SK-N-SH (cell line): Measurements from ENCODE around the gene SIRT3. TPM values are rescaled to one million over a fixed set of nuclear protein-coding genes. Genes with fewer than 3 reads are reported as not detected.

Experiments
- CTCF ChIA-PET: fragments of 300-600, 350-600 bp; formaldehyde crosslinking; extraction: SDS; loops from one replicate; lab custom pipeline; 2021; lab: Yijun Ruan, JAX
- POLR2A ChIA-PET: fragments of 350-600 bp; sonication (Branson Sonifier 250); formaldehyde crosslinking; extraction: SDS; loops from one replicate; lab custom pipeline; 2020; ENCODE audit warnings: antibody characterized with exemption, inconsistent platforms; lab: Yijun Ruan, JAX
- DNase-seq: peaks from one replicate; pipeline ENCODE4 v3.0.0; 2012
- H2AFZ ChIP-seq: fragments of 200-600 bp; sonication (generic); 2 replicates; pipeline ENCODE4 v1.8.1; 2016; ENCODE audit warnings: antibody characterized with exemption, mild to moderate bottlenecking, low read depth
- H3F3A ChIP-seq: fragments of 200-600 bp; sonication (generic); replicated peaks from 2 replicates; pipeline ENCODE3; 2016; ENCODE audit warnings: antibody characterized with exemption, mild to moderate bottlenecking; ENCODE audit not compliant: insufficient read depth
- H3K27ac ChIP-seq, 2 experiments: fragments of 200-500 bp in 1 of 2; fragments of 200-600 bp in 1 of 2; sonication (Bioruptor generic) in 1 of 2; sonication (generic), shearing (Covaris generic) in 1 of 2; 2 replicates each; pipeline versions ENCODE4 v1.5.1 to v1.6.1; 2014 to 2016; ENCODE audit warnings: low read depth in 2 of 2, inconsistent platforms in 1 of 2, low read length in 1 of 2, mild to moderate bottlenecking in 1 of 2, mixed read lengths in 1 of 2
- H3K27me3 ChIP-seq: fragments of 200-600 bp; sonication (generic), shearing (Covaris generic); 2 replicates; pipeline ENCODE4 v1.6.1; 2016; ENCODE audit warnings: mixed run types; ENCODE audit not compliant: insufficient read depth
- H3K36me3 ChIP-seq, 2 experiments: fragments of 200-500 bp in 1 of 2; fragments of 200-600 bp in 1 of 2; sonication (Bioruptor generic) in 1 of 2; sonication (generic) in 1 of 2; replicated peaks in 1 of 2; 2 replicates each; pipeline versions ENCODE3 to v1.5.1; 2014 to 2016; ENCODE audit warnings: low read length in 1 of 2, mild to moderate bottlenecking in 1 of 2; ENCODE audit not compliant: insufficient read depth in 2 of 2, control insufficient read depth in 1 of 2
- H3K4me1 ChIP-seq, 2 experiments: fragments of 200-500 bp in 1 of 2; fragments of 200-600 bp in 1 of 2; sonication (Bioruptor generic) in 1 of 2; sonication (generic), shearing (Covaris generic) in 1 of 2; 2 replicates each; pipeline versions ENCODE4 v1.5.1 to v1.6.1; 2014 to 2016; ENCODE audit warnings: low read depth in 1 of 2, low read length in 1 of 2, mixed run types in 1 of 2; ENCODE audit not compliant: insufficient read depth in 2 of 2, control insufficient read depth in 1 of 2
- H3K4me2 ChIP-seq: fragments of 200-600 bp; sonication (generic), shearing (Covaris generic); 2 replicates; pipeline ENCODE4 v1.6.1; 2017; ENCODE audit warnings: mixed run types
- H3K4me3 ChIP-seq, 2 experiments: fragments of 200-500 bp in 1 of 2; fragments of 200-600 bp in 1 of 2; sonication (Bioruptor generic) in 1 of 2; sonication (generic), shearing (Covaris generic) in 1 of 2; 2 replicates each; pipeline versions ENCODE4 v1.5.1 to v1.8.1; 2014 to 2016; ENCODE audit warnings: low read depth in 2 of 2, inconsistent platforms in 1 of 2, low read length in 1 of 2, mild to moderate bottlenecking in 1 of 2, mixed read lengths in 1 of 2, moderate library complexity in 1 of 2
- H3K79me2 ChIP-seq: fragments of 200-600 bp; sonication (generic); 2 replicates; pipeline ENCODE4 v1.8.1; 2017; ENCODE audit warnings: mild to moderate bottlenecking; ENCODE audit not compliant: insufficient read depth
- H3K9ac ChIP-seq: fragments of 200-600 bp; sonication (generic); 2 replicates; pipeline ENCODE4 v1.6.1; 2017; ENCODE audit warnings: mixed run types
- H3K9me2 ChIP-seq: fragments of 200-600 bp; sonication (generic); 2 replicates; pipeline ENCODE4 v1.6.1; 2017; ENCODE audit warnings: mixed run types
- H3K9me3 ChIP-seq: fragments of 200-600 bp; sonication (generic); 2 replicates; pipeline ENCODE4 v1.6.1; 2017; ENCODE audit warnings: mixed run types, mild to moderate bottlenecking, moderate library complexity
- H4K20me1 ChIP-seq: fragments of 200-600 bp; sonication (generic); 2 replicates; pipeline ENCODE4 v1.6.1; 2017; ENCODE audit warnings: mild to moderate bottlenecking, mixed run types; ENCODE audit not compliant: insufficient read depth
- CHD2 ChIP-seq: fragments of 150-350 bp; IDR thresholded peaks from 2 replicates; pipeline ENCODE4 v1.6.1; 2018; ENCODE audit warnings: low read length; ENCODE audit not compliant: partially characterized antibody
- ELF1 ChIP-seq: IDR thresholded peaks from 2 replicates; pipeline ENCODE4 v1.4.0; 2012
- EZH2phosphoT487 ChIP-seq: fragments of 200-600 bp; sonication (generic); IDR thresholded peaks from 2 replicates; pipeline ENCODE4 v1.6.1; 2017; ENCODE audit warnings: low read depth, mixed run types, mild to moderate bottlenecking, antibody characterized with exemption, moderate library complexity, borderline replicate concordance
- FOSL2 ChIP-seq: IDR thresholded peaks from 2 replicates; pipeline ENCODE4 v1.4.0; 2012; ENCODE audit warnings: low read depth, mild to moderate bottlenecking, moderate library complexity, borderline replicate concordance
- GATA2 ChIP-seq: sonication (generic); formaldehyde crosslinking; IDR thresholded peaks from 2 replicates; pipeline ENCODE4 v1.5.0; 2020; ENCODE audit warnings: mild to moderate bottlenecking, missing genetic modification reagents
- JUND ChIP-seq: IDR thresholded peaks from 2 replicates; pipeline ENCODE4 v1.4.0; 2012
- MAX ChIP-seq: IDR thresholded peaks from 2 replicates; pipeline ENCODE4 v1.4.0; 2012; ENCODE audit warnings: low read depth
- MEF2A ChIP-seq: IDR thresholded peaks from 2 replicates; pipeline ENCODE4 v1.4.0; 2012; ENCODE audit warnings: low read depth, borderline replicate concordance
- NRF1 ChIP-seq: IDR thresholded peaks from 2 replicates; pipeline ENCODE4 v1.6.1; 2012; ENCODE audit warnings: low read depth, mild to moderate bottlenecking, low read length
- PBX3 ChIP-seq: IDR thresholded peaks from 2 replicates; pipeline ENCODE4; 2012
- REST ChIP-seq: IDR thresholded peaks from 2 replicates; pipeline ENCODE4 v1.6.1; 2012; ENCODE audit warnings: mild to moderate bottlenecking, low read depth, low read length, moderate library complexity
- SIN3A ChIP-seq: IDR thresholded peaks from 2 replicates; pipeline ENCODE4 v1.6.1; 2012; ENCODE audit warnings: low read depth, mild to moderate bottlenecking, low read length, moderate library complexity, borderline replicate concordance
- SMC3 ChIP-seq: IDR thresholded peaks from 2 replicates; pipeline ENCODE4 v1.6.1; 2012; ENCODE audit warnings: low read depth, low read length, improper control_type of control experiment
- TAF1 ChIP-seq: IDR thresholded peaks from 2 replicates; pipeline ENCODE4 v1.6.1; 2012; ENCODE audit warnings: low read depth, mild to moderate bottlenecking, low read length, moderate library complexity, borderline replicate concordance
- TCF12 ChIP-seq: IDR thresholded peaks from 2 replicates; pipeline ENCODE4 v1.4.0; 2012
- USF1 ChIP-seq: IDR thresholded peaks from 2 replicates; pipeline ENCODE4 v1.4.0; 2012; ENCODE audit warnings: low read depth, borderline replicate concordance
- YY1 ChIP-seq: IDR thresholded peaks from 2 replicates; pipeline ENCODE4 v1.4.0; 2012; ENCODE audit warnings: low read depth, mild to moderate bottlenecking
- WGBS: methylation state at CpG from one replicate; pipeline ENCODE4 v1.1.6; 2017; ENCODE audit warnings: low lambda C conversion rate; 5-methylcytosine and 5-hydroxymethylcytosine counted together
- polyA plus RNA-seq, 3 experiments: library from polyadenylated mRNA; depleted of rRNA; stranded (reverse); fragments of >200 nt; gene quantifications; 2 replicates each; pipeline ENCODE4 v1.2.3, GENCODE V29; 2012

The SIRT3 gene
- polyA plus RNA-seq, 1 of the 3 experiments (the other 2 are of a cell fraction), result 34.4 TPM

GRCh38 chr11:202490-202889 lies 33.7 kb downstream of the SIRT3 start:
- H3F3A ChIP-seq, result peaks cover under 1% of the 10 kb centered on the region
- DNase-seq, result no peak
- no peak overlapping the region for H3K4me2 ChIP-seq
- no peaks in the 10 kb centered on the region for H3K9me2 ChIP-seq
- H3K9me3 ChIP-seq, result no peaks in the 10 kb centered on the region
- H3K4me3 ChIP-seq, result no peak overlapping the region
- CTCF ChIA-PET, result no interaction called here
- no peak overlapping the region for H2AFZ ChIP-seq
- H3K36me3 ChIP-seq, result peaks cover 27 to 33% of the 10 kb centered on the region in 2 experiments
- POLR2A ChIA-PET, result no interaction called here
- peaks cover 40% of the 10 kb centered on the region for H4K20me1 ChIP-seq
- WGBS, result 86% methylated on average over 8 of the region's 8 CpGs
- TF ChIP-seq SMC3 (no peak), USF1 (no peak), FOSL2 (no peak), REST (no peak), EZH2phosphoT487 (no peak), ELF1 (no peak), SIN3A (no peak), MEF2A (no peak), JUND (no peak)
- TF ChIP-seq, all 33 proteins: peak for 0
- Histone ChIP-seq H3K79me2 (peaks cover 38% of the 10 kb centered on the region), H3K4me1 (peaks cover 6 to 13% of the 10 kb centered on the region in 2 experiments; a peak in 2 of 4 replicates), H3K9ac (no peak overlapping the region), H3K27ac (no peak overlapping the region), H3K27me3 (no peaks in the 10 kb centered on the region)

- peaks cover 37% of the 10 kb centered on the region for H3K79me2 ChIP-seq
- peaks cover 6 to 13% of the 10 kb centered on the region in 2 experiments; a peak in 2 of 4 replicates for H3K4me1 ChIP-seq
- H3K9ac ChIP-seq, result no peak overlapping the region
- H3K27me3 ChIP-seq, result no peaks in the 10 kb centered on the region
- no peak overlapping the region for H3K27ac ChIP-seq
- DNase-seq, result no peak
- H3K4me2 ChIP-seq, result no peak overlapping the region
- peaks cover 27 to 33% of the 10 kb centered on the region in 2 experiments for H3K36me3 ChIP-seq
- 89% methylated on average over 13 of the region's 15 CpGs for WGBS
- H3K4me3 ChIP-seq, result no peak overlapping the region
- no peaks in the 10 kb centered on the region for H3F3A ChIP-seq
- H3K9me2 ChIP-seq, result no peaks in the 10 kb centered on the region
- TF ChIP-seq NRF1 (no peak), TCF12 (no peak), SMC3 (no peak), MEF2A (no peak), GATA2 (no peak), YY1 (no peak), CHD2 (no peak), MAX (no peak), TAF1 (no peak), FOSL2 (no peak), PBX3 (no peak)
- H3K9me3 ChIP-seq, result no peaks in the 10 kb centered on the region
- POLR2A ChIA-PET, result no interaction called here
- no peak overlapping the region for H2AFZ ChIP-seq
- CTCF ChIA-PET, result no interaction called here
- H4K20me1 ChIP-seq, result peaks cover 40% of the 10 kb centered on the region
These were observed 34.2 kb downstream of the SIRT3 start for GRCh38 chr11:201966-202365.
